Measurements from ENCODE around the gene NBPF9. TPM values are rescaled to one million over a fixed set of nuclear protein-coding genes. Genes with fewer than 3 reads are reported as not detected.
"Not testable (repeated sequence)": the region's sequence is repeated elsewhere in the genome, so short reads cannot be mapped to it uniquely, and the experiment has no call there.

The NBPF9 gene
- total and polyA plus RNA-seq, 12 donors, result 3.8 to 7.5 (median 5.0) TPM

GRCh38 chr1:149098276-149098675 is 5.1 kb downstream of the NBPF9 start:
- H3K9me3 ChIP-seq; intact Hi-C loops (cut with DNase I); DNase-seq; H3K36me3 ChIP-seq; ATAC-seq; H3K4me1 ChIP-seq; H3K27ac ChIP-seq; H3K4me3 ChIP-seq; H3K27me3 ChIP-seq: not testable (repeated sequence)
- WGBS, 2 donors, result 83 to 95% methylated on average over 5 to 6 of the region's 8 CpGs

- H3K36me3 ChIP-seq, result peaks cover 0 to 13% (median 0%) of the 10 kb centered on the region in 9 donors
- 71 to 78% methylated on average over 4 to 6 of the region's 6 CpGs for WGBS, 2 donors
- ATAC-seq; H3K27ac ChIP-seq; H3K4me1 ChIP-seq; DNase-seq; intact Hi-C loops (cut with DNase I); H3K9me3 ChIP-seq; H3K27me3 ChIP-seq; H3K4me3 ChIP-seq: not testable (repeated sequence)
Observed at GRCh38 chr1:149093155-149093554, 10.2 kb downstream of the NBPF9 start.

DNA sequence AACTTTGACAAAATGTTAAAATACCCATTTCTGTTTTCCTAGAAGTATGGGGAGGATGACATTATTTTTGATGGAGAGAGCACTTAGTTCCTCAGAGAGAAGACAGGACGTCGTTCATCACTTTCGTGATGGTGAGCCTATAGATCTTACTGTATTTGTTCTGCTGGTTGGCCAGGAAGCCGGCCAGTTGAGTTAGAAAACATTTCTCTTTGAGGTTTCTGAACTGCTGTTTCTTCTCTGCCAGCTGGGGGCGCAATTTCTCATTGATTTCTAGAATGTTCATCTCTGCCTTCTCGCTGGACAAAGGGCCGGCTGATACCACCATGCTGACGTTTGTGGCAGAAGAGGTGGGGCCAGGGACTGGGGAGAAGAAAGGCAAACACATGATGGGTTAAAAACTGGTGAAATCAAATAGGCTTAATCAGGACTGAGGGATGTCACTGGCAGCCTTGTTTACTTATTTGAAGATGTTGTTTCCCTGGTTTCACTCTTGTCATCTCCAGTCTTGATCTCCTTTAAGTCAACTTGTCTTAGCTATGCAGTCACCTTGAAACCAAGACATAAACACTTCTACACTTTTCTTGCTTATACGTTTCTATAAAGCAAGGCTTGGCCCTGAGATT is 27.7 kb downstream of the NBPF9 start:
- H3K4me1 ChIP-seq; H3K4me3 ChIP-seq; H3K27me3 ChIP-seq; H3K9me3 ChIP-seq; intact Hi-C loops (cut with DNase I); ATAC-seq; H3K27ac ChIP-seq; DNase-seq: not testable (repeated sequence)
- 62 to 68% methylated on average over 4 of the region's 9 CpGs for WGBS, 2 donors
- TF ChIP-seq CTCF (IDR thresholded peaks at IDR 0.05), result peak in 1 of 9 donors; percentile 11
- H3K36me3 ChIP-seq, result peaks cover 0 to 15% (median 0%) of the 10 kb centered on the region in 9 donors

GRCh38 chr1:149064611-149065010 is 38.7 kb downstream of the NBPF9 start:
- H3K9me3 ChIP-seq; H3K27ac ChIP-seq; intact Hi-C loops (cut with DNase I); H3K4me1 ChIP-seq; DNase-seq; H3K4me3 ChIP-seq; H3K27me3 ChIP-seq; ATAC-seq: not testable (repeated sequence)
- 88 to 89% methylated on average over 3 of the region's 3 CpGs for WGBS, 2 donors
- peaks cover 0 to 13% (median 0%) of the 10 kb centered on the region in 9 donors for H3K36me3 ChIP-seq

DNA sequence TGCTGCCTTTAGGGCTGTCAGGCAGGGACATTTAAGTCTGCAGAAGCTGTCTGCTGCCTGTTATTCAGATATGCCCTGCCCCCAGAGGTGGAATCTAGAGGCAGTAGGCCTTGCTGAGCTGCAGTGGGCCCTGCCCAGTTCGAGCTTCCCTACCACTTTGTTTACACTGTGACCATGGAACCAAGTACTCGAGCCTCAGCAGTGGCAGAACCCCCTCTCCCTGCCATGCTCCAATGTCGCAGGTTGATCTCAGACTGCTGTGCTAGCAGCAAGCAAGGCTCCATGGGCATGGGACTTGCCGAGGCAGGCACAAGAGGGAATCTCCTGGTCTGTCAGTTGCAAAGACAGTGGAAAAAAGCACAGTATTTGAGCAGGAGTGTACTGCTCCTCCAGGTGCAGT is 60.3 kb downstream of the NBPF9 start:
- H3K4me3 ChIP-seq; H3K9me3 ChIP-seq; intact Hi-C loops (cut with DNase I); H3K36me3 ChIP-seq; H3K27ac ChIP-seq; H3K27me3 ChIP-seq; H3K4me1 ChIP-seq: not testable (repeated sequence)
- ATAC-seq (peak in 3 of 8 donors; percentile 37 to 69 (median 59)), DNase-seq (peak in 1 of 2 donors; percentile 24)
- WGBS, 2 donors, result 45 to 59% methylated on average over 2 of the region's 4 CpGs

GRCh38 chr1:149033916-149034315 is 69.4 kb downstream of the NBPF9 start:
- DNase-seq; H3K4me3 ChIP-seq; H3K27me3 ChIP-seq; H3K4me1 ChIP-seq; H3K9me3 ChIP-seq; H3K27ac ChIP-seq; intact Hi-C loops (cut with DNase I): not testable (repeated sequence)
- peaks cover 0 to 11% (median 0%) of the 10 kb centered on the region in 9 donors for H3K36me3 ChIP-seq
- ATAC-seq, result peak in 1 of 8 donors; percentile 68
- WGBS, 2 donors, result 90% methylated on average over 2 of the region's 3 CpGs; no CpG with 5 or more reads in 1 of the 2 donors

DNA sequence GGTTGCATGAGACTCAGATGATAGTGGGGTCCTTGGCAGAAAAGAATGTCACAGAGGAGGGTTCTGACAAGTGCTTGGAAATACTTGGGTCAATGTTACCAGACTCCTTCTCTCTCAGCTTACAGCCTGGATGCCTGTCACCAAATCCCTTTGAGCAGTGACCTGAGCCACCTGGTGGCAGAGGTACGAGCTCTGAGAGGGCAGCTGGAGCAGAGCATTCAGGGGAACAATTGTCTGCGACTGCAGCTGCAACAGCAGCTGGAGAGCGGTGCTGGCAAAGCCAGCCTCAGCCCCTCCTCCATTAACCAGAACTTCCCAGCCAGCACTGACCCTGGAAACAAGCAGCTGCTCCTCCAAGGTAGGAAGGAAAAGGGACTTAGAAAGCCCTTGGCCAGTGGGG is 79.0 kb downstream of the NBPF9 start:
- H3K4me1 ChIP-seq; H3K4me3 ChIP-seq; ATAC-seq; H3K9me3 ChIP-seq; intact Hi-C loops (cut with DNase I); H3K27ac ChIP-seq; H3K27me3 ChIP-seq; DNase-seq: not testable (repeated sequence)
- H3K36me3 ChIP-seq, result peaks cover 0 to 14% (median 0%) of the 10 kb centered on the region in 9 donors
- no CpG with 5 or more reads among the region's 3 CpGs for WGBS, 2 donors

GRCh38 chr1:149018577-149018976 is 84.8 kb downstream of the NBPF9 start:
- DNase-seq; intact Hi-C loops (cut with DNase I); H3K4me3 ChIP-seq; H3K9me3 ChIP-seq; H3K27me3 ChIP-seq; H3K27ac ChIP-seq; H3K4me1 ChIP-seq: not testable (repeated sequence)
- peak in 2 of 8 donors; percentile 16 to 17 for ATAC-seq
- peaks cover 0 to 15% (median 0%) of the 10 kb centered on the region in 9 donors for H3K36me3 ChIP-seq
- 84 to 90% methylated on average over 2 of the region's 3 CpGs for WGBS, 2 donors

DNA sequence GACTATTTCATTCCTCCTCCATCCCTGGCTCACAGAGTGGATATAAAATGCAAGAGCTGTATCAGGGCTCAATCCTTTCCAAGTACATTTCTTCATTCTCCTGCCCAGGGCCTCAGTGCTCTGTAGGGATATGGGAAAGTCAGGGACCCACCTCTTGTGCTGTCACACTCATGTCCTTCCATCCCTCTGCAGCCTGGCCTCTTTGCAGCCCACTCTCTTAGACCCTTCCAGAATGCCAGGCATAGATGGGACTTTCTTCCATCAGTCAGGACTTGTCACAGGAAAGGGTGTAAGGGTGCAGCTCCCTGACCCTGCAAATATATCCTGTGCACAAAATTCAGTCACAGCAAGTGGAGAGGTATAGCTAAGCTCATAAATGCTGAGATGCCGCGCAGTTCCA is 86.7 kb downstream of the NBPF9 start:
- 100% methylated on average over 2 of the region's 2 CpGs for WGBS, 2 donors
- H3K9me3 ChIP-seq; H3K4me3 ChIP-seq; DNase-seq; H3K4me1 ChIP-seq; H3K27me3 ChIP-seq; H3K27ac ChIP-seq; intact Hi-C loops (cut with DNase I): not testable (repeated sequence)
- H3K36me3 ChIP-seq, result peaks cover 0 to 12% (median 0%) of the 10 kb centered on the region in 9 donors
- ATAC-seq, result peak in 1 of 8 donors; percentile 23

DNA sequence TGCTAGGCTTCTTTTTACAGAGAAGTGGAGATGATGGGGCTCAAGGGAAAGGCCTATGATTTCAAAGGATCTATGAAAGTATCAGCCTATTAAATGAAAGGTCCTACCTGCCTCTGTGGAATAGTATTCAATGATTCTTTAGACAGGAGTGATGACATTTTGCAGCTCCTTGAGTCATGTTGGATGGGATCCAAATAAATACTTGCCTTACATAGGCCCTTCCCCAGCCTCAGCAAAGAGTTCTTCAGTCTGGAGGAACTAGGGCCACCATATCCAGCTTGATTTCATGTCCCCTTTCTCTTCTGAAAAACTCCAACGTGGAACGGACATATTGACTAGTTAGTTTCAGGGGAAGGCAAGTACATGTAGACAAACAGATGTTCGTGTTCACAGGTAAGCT is 87.8 kb downstream of the NBPF9 start:
- H3K4me3 ChIP-seq; H3K27ac ChIP-seq; H3K27me3 ChIP-seq; H3K4me1 ChIP-seq; intact Hi-C loops (cut with DNase I); H3K36me3 ChIP-seq; DNase-seq; H3K9me3 ChIP-seq: not testable (repeated sequence)
- ATAC-seq, result peak in 2 of 8 donors; percentile 11 to 29
- WGBS, 2 donors, result 70 to 81% methylated on average over 3 of the region's 3 CpGs

DNA sequence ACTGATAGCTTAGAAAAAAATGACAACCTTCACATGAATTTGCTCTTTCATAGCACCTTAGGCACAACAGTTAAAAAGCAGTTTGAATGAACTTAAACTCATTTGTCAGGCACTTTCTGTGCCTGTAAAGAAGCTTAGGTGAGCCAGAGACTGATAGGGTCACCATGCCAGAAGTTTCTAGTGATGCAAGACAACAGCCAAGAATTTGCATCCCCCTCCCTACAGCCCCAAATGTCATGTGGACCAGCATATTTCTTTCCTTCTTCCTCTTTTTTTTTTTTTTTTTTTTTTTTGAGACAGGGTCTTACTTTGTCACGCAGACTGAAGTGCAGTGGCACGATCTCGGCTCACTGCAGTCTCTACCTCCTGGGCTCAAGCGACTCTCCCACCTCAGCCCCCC is 89.8 kb downstream of the NBPF9 start:
- not testable (repeated sequence) for ATAC-seq
- 84 to 96% methylated on average over 4 of the region's 4 CpGs for WGBS, 2 donors

More for the DNA sequence above, 89.8 kb downstream of the NBPF9 start:
- H3K4me3 ChIP-seq; H3K4me1 ChIP-seq; H3K27me3 ChIP-seq; DNase-seq; intact Hi-C loops (cut with DNase I); H3K27ac ChIP-seq; H3K9me3 ChIP-seq: not testable (repeated sequence)
- peaks cover 0 to 13% (median 0%) of the 10 kb centered on the region in 9 donors for H3K36me3 ChIP-seq
